Measurements from ENCODE around the gene SORCS3. TPM values are rescaled to one million over a fixed set of nuclear protein-coding genes. Genes with fewer than 3 reads are reported as not detected.

Gene SORCS3
- polyA plus RNA-seq, 3 donors from 2014 or later, result not detected

DNA sequence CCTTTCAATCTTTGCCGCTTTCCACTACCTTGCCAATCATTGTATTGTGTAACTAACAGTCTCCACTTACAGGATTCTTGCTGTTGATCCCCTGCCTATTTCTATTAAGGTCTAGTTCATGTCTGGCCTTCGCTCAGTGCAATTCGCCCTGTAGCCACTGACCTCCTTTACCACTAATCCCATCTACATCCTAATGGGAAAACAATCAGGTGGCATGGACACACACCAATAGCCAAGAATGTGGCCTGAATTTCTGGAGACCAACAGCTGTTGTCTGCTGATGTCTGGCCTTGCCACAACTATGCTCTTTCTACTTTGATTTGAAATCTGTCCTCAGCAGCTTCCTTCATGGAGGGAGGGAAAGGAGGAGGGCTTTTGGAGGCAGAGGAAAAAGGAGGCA, 546.2 kb downstream of the SORCS3 start:
- no peaks in the 10 kb centered on the region for H3K4me1 Mint-ChIP-seq
- no peaks in the 10 kb centered on the region for H3K36me3 Mint-ChIP-seq
- H3K9me3 Mint-ChIP-seq, result peaks cover 0 to 12% (median under 1%) of the 10 kb centered on the region in 6 donors
- H3K4me3 Mint-ChIP-seq, result no peak overlapping the region
- H3K27ac Mint-ChIP-seq, result no peak overlapping the region
- DNase-seq, result no peak
- peaks cover 0 to 3% (median 0%) of the 10 kb centered on the region in 3 donors for H3K27me3 Mint-ChIP-seq (ENCODE audit: low read depth in 3 of 3)

DNA sequence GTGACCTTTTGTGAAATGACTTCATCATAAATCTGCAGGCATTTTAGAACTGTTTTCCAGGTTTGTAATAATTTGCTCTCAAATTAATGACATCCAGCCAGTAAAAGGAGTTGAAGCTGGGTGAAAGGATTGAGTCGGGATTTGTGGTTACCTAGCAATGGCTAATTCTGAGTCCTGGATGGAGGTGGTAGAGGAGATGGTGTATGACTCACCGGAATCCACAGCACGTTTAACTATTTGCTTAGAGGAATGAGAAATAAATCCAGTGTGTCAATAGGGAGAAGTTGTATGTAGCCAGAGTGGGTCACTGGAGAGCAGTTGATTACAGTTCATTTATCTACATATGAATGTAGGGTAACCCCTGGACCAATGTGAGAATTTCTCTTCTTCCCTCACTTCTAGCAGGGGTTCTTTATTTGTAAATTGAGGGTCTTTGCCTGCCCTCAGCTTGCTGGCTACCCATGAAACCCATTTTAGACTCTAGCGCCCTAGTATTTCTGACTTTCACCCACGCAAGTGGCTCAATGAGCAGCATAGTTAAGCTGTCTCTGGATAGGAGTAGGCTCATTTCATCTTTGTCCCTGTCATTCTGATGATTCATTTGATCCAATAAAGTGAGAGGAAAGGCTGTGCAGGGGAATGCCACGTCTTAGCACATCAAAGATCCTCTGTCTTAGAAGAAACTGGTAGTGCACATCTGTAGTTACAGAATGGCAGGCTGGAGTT, 547.8 kb downstream of the SORCS3 start:
- Mint-ChIP-seq H3K4me1 (no peaks in the 10 kb centered on the region), H3K36me3 (no peaks in the 10 kb centered on the region), H3K27ac (no peak overlapping the region), H3K27me3 (ENCODE audit: low read depth in 3 of 3) (peaks cover 0 to 3% (median 0%) of the 10 kb centered on the region in 3 donors), H3K9me3 (peaks cover 0 to 12% (median 0%) of the 10 kb centered on the region in 6 donors), H3K4me3 (no peak overlapping the region)
- no peak for DNase-seq

- Mint-ChIP-seq H3K9me3 (peaks cover 0 to 12% (median 0%) of the 10 kb centered on the region in 6 donors), H3K4me1 (no peaks in the 10 kb centered on the region), H3K27ac (no peak overlapping the region), H3K36me3 (no peaks in the 10 kb centered on the region), H3K27me3 (ENCODE audit: low read depth in 3 of 3) (peaks cover 0 to 3% (median 0%) of the 10 kb centered on the region in 3 donors), H3K4me3 (no peak overlapping the region)
- no peak for DNase-seq
These were observed 548.3 kb downstream of the SORCS3 start for GRCh38 chr10:105189463-105189800.

DNA sequence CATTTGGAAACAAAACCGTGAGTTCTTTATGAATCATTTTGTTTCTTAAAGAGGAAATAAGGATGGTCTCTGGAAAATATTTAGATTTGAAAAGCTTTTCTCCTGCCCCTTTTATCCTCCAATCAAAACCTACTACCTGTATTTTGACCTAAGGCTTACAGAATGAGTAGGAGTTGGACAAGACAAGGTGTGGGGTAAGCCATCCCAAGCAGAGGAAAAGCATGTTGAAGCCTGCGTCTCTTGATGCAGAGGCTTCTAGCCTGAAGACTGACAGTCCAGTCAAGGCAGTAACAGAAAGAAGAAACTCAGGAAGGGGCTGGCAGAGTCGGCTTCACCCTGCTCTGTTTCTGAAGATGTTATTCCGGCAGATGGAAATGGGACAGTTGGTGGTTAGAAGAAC, 551.1 kb downstream of the SORCS3 start:
- Mint-ChIP-seq H3K27ac (no peak overlapping the region), H3K27me3 (ENCODE audit: low read depth in 3 of 3) (peaks cover 0 to 3% (median 0%) of the 10 kb centered on the region in 3 donors)
- DNase-seq, result no peak

DNA sequence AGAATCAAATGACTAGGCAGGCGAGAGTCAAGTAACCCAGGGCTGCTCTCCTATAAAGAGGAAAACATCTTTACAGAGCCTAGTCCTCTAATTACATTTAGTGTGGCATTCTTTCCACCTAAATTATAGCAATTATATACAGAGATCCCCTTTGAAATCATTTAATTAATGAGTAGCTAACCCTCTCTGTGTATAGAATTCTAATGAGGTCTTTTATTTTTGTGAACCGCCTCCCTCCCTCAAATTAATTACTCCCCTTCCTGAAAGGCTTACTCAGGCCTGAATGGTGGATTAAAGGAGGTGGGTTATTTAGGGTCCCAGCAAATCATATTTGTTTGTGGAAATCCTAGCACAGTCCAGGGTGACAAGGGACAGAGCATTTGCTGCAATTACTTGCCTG, 551.8 kb downstream of the SORCS3 start:
- Mint-ChIP-seq H3K36me3 (no peaks in the 10 kb centered on the region), H3K27me3 (ENCODE audit: low read depth in 3 of 3) (peaks cover 0 to 3% (median 0%) of the 10 kb centered on the region in 3 donors), H3K27ac (no peak overlapping the region), H3K9me3 (peaks cover 0 to 7% (median 0%) of the 10 kb centered on the region in 6 donors), H3K4me1 (no peaks in the 10 kb centered on the region), H3K4me3 (no peak overlapping the region)
- no peak for DNase-seq

More for the DNA sequence above, 551.1 kb downstream of the SORCS3 start:
- Mint-ChIP-seq H3K4me1 (no peaks in the 10 kb centered on the region), H3K4me3 (no peak overlapping the region), H3K9me3 (peaks cover 0 to 12% (median 0%) of the 10 kb centered on the region in 6 donors), H3K36me3 (no peaks in the 10 kb centered on the region)

DNA sequence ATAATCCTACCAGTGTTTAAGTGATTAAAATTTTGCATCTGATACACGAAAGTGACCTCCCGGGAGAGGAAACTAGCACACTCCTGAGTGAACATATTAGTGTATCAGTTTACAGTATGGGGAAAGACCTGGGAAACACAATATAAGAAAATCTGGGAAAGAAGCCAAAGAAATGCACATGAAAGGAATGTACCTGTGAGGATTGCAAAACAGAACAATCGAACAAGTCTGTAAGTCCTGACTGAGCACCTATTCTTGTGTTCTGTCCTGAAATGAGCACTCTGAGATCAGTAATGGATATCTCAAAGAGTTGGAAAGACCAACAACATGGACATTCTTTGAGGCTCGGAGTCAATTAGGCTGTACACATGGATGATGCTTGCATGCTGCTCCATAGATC, 554.7 kb downstream of the SORCS3 start:
- peaks cover 0 to 25% (median 3%) of the 10 kb centered on the region in 6 donors for H3K9me3 Mint-ChIP-seq
- H3K36me3 Mint-ChIP-seq, result no peaks in the 10 kb centered on the region
- DNase-seq, result no peak
- peaks cover 0 to 3% (median 0%) of the 10 kb centered on the region in 3 donors for H3K27me3 Mint-ChIP-seq (ENCODE audit: low read depth in 3 of 3)
- H3K4me1 Mint-ChIP-seq, result no peaks in the 10 kb centered on the region
- no peak overlapping the region for H3K27ac Mint-ChIP-seq
- no peak overlapping the region for H3K4me3 Mint-ChIP-seq

GRCh38 chr10:105197598-105198364, 556.7 kb downstream of the SORCS3 start:
- no peak for DNase-seq
- H3K27ac Mint-ChIP-seq, result no peak overlapping the region
- H3K36me3 Mint-ChIP-seq, result no peaks in the 10 kb centered on the region
- peaks cover 0 to 18% (median 3%) of the 10 kb centered on the region in 6 donors for H3K9me3 Mint-ChIP-seq
- no peak overlapping the region for H3K4me3 Mint-ChIP-seq
- no peaks in the 10 kb centered on the region for H3K4me1 Mint-ChIP-seq
- H3K27me3 Mint-ChIP-seq (ENCODE audit: low read depth in 3 of 3), result peaks cover 0 to 1% (median 0%) of the 10 kb centered on the region in 3 donors

DNA sequence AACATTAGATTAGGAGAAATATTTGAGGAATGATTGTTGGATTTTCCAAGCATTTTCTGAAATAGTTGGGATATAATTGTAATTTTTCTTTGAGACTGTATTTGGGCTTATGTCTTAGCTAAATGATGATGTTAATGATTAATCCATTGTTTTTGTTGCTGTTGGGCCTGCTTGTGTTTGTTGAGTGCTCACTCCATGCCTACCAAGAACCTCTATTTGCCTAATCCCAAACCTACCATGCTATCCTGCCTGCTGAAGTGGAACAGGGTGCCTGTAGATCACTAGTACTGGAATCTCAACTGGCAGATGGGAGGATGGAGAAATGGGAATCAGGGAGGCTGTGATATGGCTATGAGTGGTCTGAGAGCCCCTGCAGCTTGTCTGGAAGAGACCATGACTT, 565.5 kb downstream of the SORCS3 start:
- DNase-seq, result no peak
- Mint-ChIP-seq H3K27ac (no peak overlapping the region), H3K4me3 (no peak overlapping the region), H3K9me3 (peaks cover 0 to 6% (median 2%) of the 10 kb centered on the region in 6 donors), H3K4me1 (no peaks in the 10 kb centered on the region), H3K27me3 (ENCODE audit: low read depth in 3 of 3) (peaks cover 1 to 3% (median 2%) of the 10 kb centered on the region in 3 donors), H3K36me3 (no peaks in the 10 kb centered on the region)

GRCh38 chr10:105207476-105207995, 566.4 kb downstream of the SORCS3 start:
- DNase-seq, result no peak
- H3K27ac Mint-ChIP-seq, result no peak overlapping the region
- peaks cover 0 to 7% (median 3%) of the 10 kb centered on the region in 6 donors for H3K9me3 Mint-ChIP-seq
- H3K36me3 Mint-ChIP-seq, result no peaks in the 10 kb centered on the region
- peaks cover 0 to 3% (median 2%) of the 10 kb centered on the region in 3 donors for H3K27me3 Mint-ChIP-seq (ENCODE audit: low read depth in 3 of 3)
- H3K4me1 Mint-ChIP-seq, result no peaks in the 10 kb centered on the region
- no peak overlapping the region for H3K4me3 Mint-ChIP-seq

- DNase-seq, result no peak
- Mint-ChIP-seq H3K27ac (no peak overlapping the region), H3K36me3 (no peaks in the 10 kb centered on the region)
These were observed 569.5 kb downstream of the SORCS3 start for GRCh38 chr10:105210546-105210945.

GRCh38 chr10:105237685-105238084, 596.6 kb downstream of the SORCS3 start:
- H3K27ac Mint-ChIP-seq, result no peak overlapping the region
- H3K4me1 Mint-ChIP-seq, result no peaks in the 10 kb centered on the region
- no peak for DNase-seq
- no peak overlapping the region for H3K4me3 Mint-ChIP-seq
- peaks cover 1 to 2% (median 2%) of the 10 kb centered on the region in 3 donors for H3K27me3 Mint-ChIP-seq (ENCODE audit: low read depth in 3 of 3)
- H3K9me3 Mint-ChIP-seq, result peaks cover 10 to 18% (median 14%) of the 10 kb centered on the region in 6 donors
- peaks cover 0 to 4% (median 0%) of the 10 kb centered on the region in 3 donors for H3K36me3 Mint-ChIP-seq

More at GRCh38 chr10:105210546-105210945, 569.5 kb downstream of the SORCS3 start:
- H3K4me1 Mint-ChIP-seq, result no peaks in the 10 kb centered on the region
- peaks cover 0 to 3% (median 2%) of the 10 kb centered on the region in 3 donors for H3K27me3 Mint-ChIP-seq (ENCODE audit: low read depth in 3 of 3)
- no peak overlapping the region for H3K4me3 Mint-ChIP-seq
- H3K9me3 Mint-ChIP-seq, result peaks cover 0 to 9% (median 7%) of the 10 kb centered on the region in 6 donors

- no peaks in the 10 kb centered on the region for H3K4me1 Mint-ChIP-seq
- peaks cover 0 to 4% (median 0%) of the 10 kb centered on the region in 3 donors for H3K36me3 Mint-ChIP-seq
- peaks cover 6 to 12% (median 9%) of the 10 kb centered on the region in 6 donors for H3K9me3 Mint-ChIP-seq
- no peak overlapping the region for H3K4me3 Mint-ChIP-seq
- no peak for DNase-seq
- H3K27ac Mint-ChIP-seq, result no peak overlapping the region
- peaks cover 1 to 2% (median 2%) of the 10 kb centered on the region in 3 donors for H3K27me3 Mint-ChIP-seq (ENCODE audit: low read depth in 3 of 3)
These were observed 598.5 kb downstream of the SORCS3 start for GRCh38 chr10:105239311-105240219.

GRCh38 chr10:105241254-105241653, 600.2 kb downstream of the SORCS3 start:
- Mint-ChIP-seq H3K27ac (no peak overlapping the region), H3K4me1 (no peaks in the 10 kb centered on the region), H3K4me3 (no peak overlapping the region), H3K9me3 (peaks cover 0 to 6% (median 2%) of the 10 kb centered on the region in 6 donors), H3K36me3 (no peaks in the 10 kb centered on the region), H3K27me3 (ENCODE audit: low read depth in 3 of 3) (peaks cover 1 to 2% (median 2%) of the 10 kb centered on the region in 3 donors)
- DNase-seq, result no peak

Data from immature natural killer cell (primary cell).